Gastrocnemius medialis (tissue), 4 donors: ENCODE results near the gene FKRP. TPM values are rescaled to one million over a fixed set of nuclear protein-coding genes. Genes with fewer than 3 reads are reported as not detected.

Source experiments
- ATAC-seq, 2 donors: fragments of 150-250 bp; one replicate each; pipeline ENCODE4 v1.9.1; 2016
- DNase-seq, 2 donors: peaks; one replicate each; pipeline ENCODE4 v3.0.0-alpha.2; 2019
- H3K27ac ChIP-seq, 4 donors: fragments of 200-600 bp; sonication (generic); 1 replicate in 1 of 4; 2 replicates in 3 of 4; pipeline ENCODE4 v1.5.1; 2016 to 2018; ENCODE audit warnings: mild to moderate bottlenecking in 2 of 4, moderate library complexity in 1 of 4
- H3K27me3 ChIP-seq, 3 donors: fragments of 200-600 bp; sonication (generic) in 2 of 3; 1 replicate in 1 of 3; 2 replicates in 2 of 3; pipeline versions ENCODE4 v1.5.1 to v1.6.0; 2016 to 2019; ENCODE audit warnings: mild to moderate bottlenecking in 1 of 3, moderate library complexity in 1 of 3
- H3K36me3 ChIP-seq, 2 donors: fragments of 200-600 bp; sonication (generic) in 1 of 2; one replicate each; pipeline ENCODE4 v1.5.1; 2017 to 2018
- H3K4me1 ChIP-seq, 2 donors: fragments of 200-600 bp; sonication (generic) in 1 of 2; one replicate each; pipeline ENCODE4 v1.5.1; 2016 to 2017; ENCODE audit warnings: mild to moderate bottlenecking in 2 of 2
- H3K4me3 ChIP-seq, 4 donors: fragments of 200-600 bp; sonication (generic) in 3 of 4; 1 replicate in 1 of 4; 2 replicates in 3 of 4; pipeline ENCODE4 v1.5.1; 2016 to 2019; ENCODE audit warnings: mild to moderate bottlenecking in 2 of 4
- H3K9me3 ChIP-seq, 3 donors: fragments of 200-600 bp; sonication (generic) in 2 of 3; 1 replicate in 1 of 3; 2 replicates in 2 of 3; pipeline ENCODE4 v1.5.1; 2016 to 2019
- POLR2A ChIP-seq, 2 donors: fragments of 450-650 bp; IDR thresholded peaks; one replicate each; pipeline ENCODE4 v1.6.1; 2017; ENCODE audit warnings: antibody characterized with exemption in 2 of 2, mild to moderate bottlenecking in 2 of 2, moderate library complexity in 2 of 2
- in situ Hi-C, 4 donors: fragments of 200-750 bp; cut with MboI; loops; one replicate each; pipeline versions ENCODE4 v1.15.0 to v1.8.0; 2017; ENCODE audit warnings: low sequenced_read_pairs in 4 of 4
- intact Hi-C: fragments of 100-400 bp; cut with DNase I; formaldehyde crosslinking; loops from one replicate; pipeline ENCODE4 v1.15.1; 2023; ENCODE audit warnings: low total_unique reads
- total RNA-seq, 4 donors: library from RNA; depleted of rRNA; stranded (reverse); fragments of >200 nt; gene quantifications; one replicate each; pipeline versions ENCODE4 v1.1.0 to v1.2.3, GENCODE V29; 2016
- TF ChIP-seq, protein P1 (sequence below), 5 experiments: fragments of 450-650 bp in 3 of 5; fragments of 200-600 bp in 2 of 5; sonication (generic) in 2 of 5; IDR thresholded peaks in 4 of 5; conservative IDR thresholded peaks in 1 of 5; 1 replicate in 4 of 5; 2 replicates in 1 of 5; pipeline ENCODE4 v1.5.1; 2016 to 2019; ENCODE audit warnings: antibody characterized with exemption in 5 of 5, mild to moderate bottlenecking in 3 of 5, moderate library complexity in 3 of 5

The FKRP gene, protein sequence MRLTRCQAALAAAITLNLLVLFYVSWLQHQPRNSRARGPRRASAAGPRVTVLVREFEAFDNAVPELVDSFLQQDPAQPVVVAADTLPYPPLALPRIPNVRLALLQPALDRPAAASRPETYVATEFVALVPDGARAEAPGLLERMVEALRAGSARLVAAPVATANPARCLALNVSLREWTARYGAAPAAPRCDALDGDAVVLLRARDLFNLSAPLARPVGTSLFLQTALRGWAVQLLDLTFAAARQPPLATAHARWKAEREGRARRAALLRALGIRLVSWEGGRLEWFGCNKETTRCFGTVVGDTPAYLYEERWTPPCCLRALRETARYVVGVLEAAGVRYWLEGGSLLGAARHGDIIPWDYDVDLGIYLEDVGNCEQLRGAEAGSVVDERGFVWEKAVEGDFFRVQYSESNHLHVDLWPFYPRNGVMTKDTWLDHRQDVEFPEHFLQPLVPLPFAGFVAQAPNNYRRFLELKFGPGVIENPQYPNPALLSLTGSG
- 10 to 100 TPM; 16.5 to 23.0 (median 18.9) TPM for total RNA-seq

DNA sequence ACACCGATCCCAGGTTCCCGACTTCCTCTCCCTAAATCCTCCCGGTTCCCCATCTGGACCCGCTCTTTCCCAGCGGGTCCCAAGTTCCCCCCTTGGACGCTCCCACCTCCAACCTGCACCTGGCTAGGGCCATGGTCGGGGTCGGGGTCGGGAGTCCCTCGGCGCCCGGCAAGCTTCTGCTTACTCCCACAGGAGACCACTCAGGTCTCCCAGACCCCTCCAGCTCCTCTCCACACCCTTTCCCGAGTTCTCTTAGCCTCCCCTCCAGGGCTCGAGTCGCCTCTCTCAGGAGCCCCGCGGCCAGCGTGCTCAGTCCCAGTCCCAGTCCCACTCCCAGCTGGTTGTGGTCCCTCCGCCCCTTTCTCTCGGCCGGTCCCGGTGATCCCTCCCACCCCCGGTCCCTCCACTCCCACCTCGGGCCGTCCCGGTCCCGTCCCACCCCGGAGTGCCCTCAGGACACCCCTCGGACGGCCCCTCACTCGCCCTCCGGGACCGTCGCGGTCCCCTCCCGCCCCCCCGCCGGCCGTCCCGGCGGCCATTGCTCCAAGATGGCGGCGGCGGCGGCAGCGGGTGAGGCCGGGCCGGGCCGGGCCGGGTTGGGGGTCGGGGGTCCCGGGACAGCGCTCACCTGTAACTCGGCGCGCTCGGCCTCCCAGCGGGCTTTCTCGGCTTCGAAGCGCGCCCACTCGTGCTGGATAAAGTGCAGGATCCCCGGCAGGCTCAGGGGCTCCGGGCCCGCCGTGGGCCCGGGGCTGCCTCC lies at the start of gene FKRP:
Gene FKRP (plus strand): TSS at position 537 of the 760 bp plus-strand sequence. CDS start 9,394 bp downstream, outside the sequence.
- no peak for TF ChIP-seq POLR2A (IDR thresholded peaks at IDR 0.05)
- TF ChIP-seq, protein P1, sequence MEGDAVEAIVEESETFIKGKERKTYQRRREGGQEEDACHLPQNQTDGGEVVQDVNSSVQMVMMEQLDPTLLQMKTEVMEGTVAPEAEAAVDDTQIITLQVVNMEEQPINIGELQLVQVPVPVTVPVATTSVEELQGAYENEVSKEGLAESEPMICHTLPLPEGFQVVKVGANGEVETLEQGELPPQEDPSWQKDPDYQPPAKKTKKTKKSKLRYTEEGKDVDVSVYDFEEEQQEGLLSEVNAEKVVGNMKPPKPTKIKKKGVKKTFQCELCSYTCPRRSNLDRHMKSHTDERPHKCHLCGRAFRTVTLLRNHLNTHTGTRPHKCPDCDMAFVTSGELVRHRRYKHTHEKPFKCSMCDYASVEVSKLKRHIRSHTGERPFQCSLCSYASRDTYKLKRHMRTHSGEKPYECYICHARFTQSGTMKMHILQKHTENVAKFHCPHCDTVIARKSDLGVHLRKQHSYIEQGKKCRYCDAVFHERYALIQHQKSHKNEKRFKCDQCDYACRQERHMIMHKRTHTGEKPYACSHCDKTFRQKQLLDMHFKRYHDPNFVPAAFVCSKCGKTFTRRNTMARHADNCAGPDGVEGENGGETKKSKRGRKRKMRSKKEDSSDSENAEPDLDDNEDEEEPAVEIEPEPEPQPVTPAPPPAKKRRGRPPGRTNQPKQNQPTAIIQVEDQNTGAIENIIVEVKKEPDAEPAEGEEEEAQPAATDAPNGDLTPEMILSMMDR (IDR thresholded peaks at IDR 0.05 in 4 of 5, conservative IDR thresholded peaks at IDR 0.05 in 1 of 5) = no peak
- DNase-seq = no peak
- in situ Hi-C loops = no loop called here

DNA sequence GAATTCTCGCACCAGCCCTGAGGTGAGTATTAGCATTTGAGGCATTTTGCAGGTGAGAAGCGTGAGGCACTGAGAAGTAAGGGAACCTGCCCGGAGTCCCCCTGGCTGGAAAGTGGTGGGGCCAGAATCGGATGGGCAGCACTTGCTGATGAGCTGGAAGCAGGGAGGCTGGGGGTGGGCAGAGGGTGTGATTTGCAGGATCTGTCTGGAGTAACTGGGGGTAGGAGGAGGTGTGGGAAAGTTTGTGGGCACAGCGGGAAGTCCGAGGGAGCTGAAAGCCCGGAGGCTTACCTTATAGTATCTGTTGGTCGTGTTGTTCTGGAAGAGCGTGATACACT lies 49.0 kb upstream of the FKRP start:
- no peak for ATAC-seq
- intact Hi-C loops = no loop called here

More for the DNA sequence above, at the start of gene FKRP:
- intact Hi-C loops = loop anchor here (1.0 to 5.0 kb wide), 3 partner anchors 38 to 247 kb away; partner anchors contain the start of gene DACT3
- Histone ChIP-seq H3K9me3 (no peaks in the 10 kb centered on the region), H3K4me1 (peaks cover 29 to 58% of the 10 kb centered on the region in 2 donors), H3K27me3 (no peaks in the 10 kb centered on the region), H3K36me3 (peaks cover 0 to 3% of the 10 kb centered on the region in 2 donors), H3K4me3 (peak within 1 kb of the TSS; percentile 87 to 100 (median 92)), H3K27ac (peak within 1 kb of the TSS; percentile 90 to 98 (median 96))
- ATAC-seq = peak; percentile 83 to 84

DNA sequence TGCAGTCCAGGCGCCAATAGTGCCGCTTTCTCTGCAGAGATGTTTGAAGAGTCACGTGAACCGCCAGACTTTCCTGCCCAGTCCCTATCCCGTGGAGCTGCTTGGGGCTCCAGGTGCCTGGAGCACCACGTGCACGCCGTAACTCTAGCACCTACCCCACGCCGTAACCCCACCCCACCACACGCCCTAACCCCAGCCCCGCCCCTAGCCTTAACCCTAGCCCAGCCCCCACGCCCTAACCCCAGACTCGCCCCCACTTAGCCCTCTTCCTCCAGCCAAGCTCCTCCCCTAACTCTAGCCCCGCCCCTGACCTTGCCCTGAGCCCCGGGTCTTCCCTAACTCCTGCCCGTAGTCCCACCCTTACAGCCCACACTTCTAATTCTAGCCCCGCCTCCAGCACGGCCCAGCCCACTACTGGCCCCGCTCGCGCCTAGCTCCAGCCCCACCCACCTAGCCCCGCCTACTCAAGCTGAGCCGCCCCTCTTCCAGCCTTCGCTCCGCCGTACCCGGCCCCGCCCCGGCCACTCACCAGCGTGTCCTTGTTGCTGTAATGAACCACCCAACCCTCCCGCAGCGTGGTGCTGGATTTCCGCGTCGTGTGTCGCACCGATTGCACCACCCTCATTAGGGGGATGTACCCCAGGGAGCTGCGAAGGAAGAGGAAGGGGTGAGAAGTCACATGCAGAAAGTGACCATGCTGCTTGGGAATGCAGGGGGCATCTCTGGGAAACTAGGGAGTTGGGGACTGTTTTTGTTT lies 48.5 kb upstream of the FKRP start:
- DNase-seq (peak; percentile 56 to 78), ATAC-seq (peak; percentile 72 to 84)
- no peaks in the 10 kb centered on the region for H3K27me3 ChIP-seq
- peaks cover 0 to 60% of the 10 kb centered on the region in 2 donors for H3K36me3 ChIP-seq
- H3K4me3 ChIP-seq = peak overlapping the region; percentile 20 to 46 (median 34)
- no peaks in the 10 kb centered on the region for H3K4me1 ChIP-seq
- intact Hi-C loops = no loop called here
- H3K27ac ChIP-seq = peak overlapping the region in 2 of 4 donors; percentile 36 to 40
- TF ChIP-seq, protein P1 (IDR thresholded peaks at IDR 0.05 in 4 of 5, conservative IDR thresholded peaks at IDR 0.05 in 1 of 5) = no peak
- no peak for TF ChIP-seq POLR2A (IDR thresholded peaks at IDR 0.05)
- in situ Hi-C loops = no loop called here
- H3K9me3 ChIP-seq = no peaks in the 10 kb centered on the region

More for the DNA sequence above, 49.0 kb upstream of the FKRP start:
- Histone ChIP-seq H3K4me1 (no peaks in the 10 kb centered on the region), H3K27ac (peak overlapping the region in 1 of 4 donors; percentile 36), H3K9me3 (no peaks in the 10 kb centered on the region), H3K4me3 (peak overlapping the region in 2 of 4 donors; percentile 36 to 46), H3K36me3 (peaks cover 0 to 64% of the 10 kb centered on the region in 2 donors), H3K27me3 (no peaks in the 10 kb centered on the region)
- TF ChIP-seq, protein P1 (IDR thresholded peaks at IDR 0.05 in 4 of 5, conservative IDR thresholded peaks at IDR 0.05 in 1 of 5) = no peak
- no peak for TF ChIP-seq POLR2A (IDR thresholded peaks at IDR 0.05)
- in situ Hi-C loops = no loop called here
- DNase-seq = no peak
